Bone marrow (tissue), 2 donors: Measurements from ENCODE around the gene MPRIP.

Source experiments
- DNase-seq, 2 donors: peaks; one replicate each; lab custom pipeline; 2025; lab: John Stamatoyannopoulos, UW

The MPRIP gene

DNA sequence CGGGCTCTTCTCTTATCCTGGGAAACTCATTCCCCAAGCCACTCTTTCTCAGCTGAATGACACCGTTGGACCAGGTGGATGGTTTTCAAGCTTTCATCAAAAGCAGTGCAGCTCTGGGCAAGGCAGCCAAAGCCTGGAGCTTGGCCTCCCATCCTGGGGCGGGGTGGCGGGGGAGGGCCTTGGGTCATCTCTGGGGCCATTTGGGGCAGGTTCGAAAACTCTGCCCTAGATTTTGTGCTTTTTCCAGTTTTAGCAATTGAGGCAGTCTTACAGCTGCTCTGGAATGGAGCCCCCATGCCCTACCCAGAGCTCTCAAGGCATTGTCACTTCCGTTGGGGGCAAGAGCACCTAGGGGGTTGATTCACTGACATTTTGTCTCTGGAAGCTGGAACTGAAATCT, 9.1 kb downstream of the MPRIP start:
- DNase-seq = no peak

GRCh38 chr17:17051791-17052461, 9.7 kb downstream of the MPRIP start:
- no peak for DNase-seq

- DNase-seq = no peak
Observed at GRCh38 chr17:17052462-17053221, 10.4 kb downstream of the MPRIP start.

GRCh38 chr17:17053446-17054379, 11.5 kb downstream of the MPRIP start:
- no peak for DNase-seq

- no peak for DNase-seq
Observed at GRCh38 chr17:17054636-17055035, 12.4 kb downstream of the MPRIP start.

- DNase-seq = no peak
Observed at GRCh38 chr17:17055286-17056155, 13.3 kb downstream of the MPRIP start.

GRCh38 chr17:17056156-17056539, 13.9 kb downstream of the MPRIP start:
- DNase-seq = no peak

GRCh38 chr17:17057057-17057551, 14.8 kb downstream of the MPRIP start:
- DNase-seq = no peak

- DNase-seq = no peak
Observed at GRCh38 chr17:17058304-17058703, 16.0 kb downstream of the MPRIP start.

- DNase-seq = no peak
Observed at GRCh38 chr17:17059301-17059890, 17.1 kb downstream of the MPRIP start.

DNA sequence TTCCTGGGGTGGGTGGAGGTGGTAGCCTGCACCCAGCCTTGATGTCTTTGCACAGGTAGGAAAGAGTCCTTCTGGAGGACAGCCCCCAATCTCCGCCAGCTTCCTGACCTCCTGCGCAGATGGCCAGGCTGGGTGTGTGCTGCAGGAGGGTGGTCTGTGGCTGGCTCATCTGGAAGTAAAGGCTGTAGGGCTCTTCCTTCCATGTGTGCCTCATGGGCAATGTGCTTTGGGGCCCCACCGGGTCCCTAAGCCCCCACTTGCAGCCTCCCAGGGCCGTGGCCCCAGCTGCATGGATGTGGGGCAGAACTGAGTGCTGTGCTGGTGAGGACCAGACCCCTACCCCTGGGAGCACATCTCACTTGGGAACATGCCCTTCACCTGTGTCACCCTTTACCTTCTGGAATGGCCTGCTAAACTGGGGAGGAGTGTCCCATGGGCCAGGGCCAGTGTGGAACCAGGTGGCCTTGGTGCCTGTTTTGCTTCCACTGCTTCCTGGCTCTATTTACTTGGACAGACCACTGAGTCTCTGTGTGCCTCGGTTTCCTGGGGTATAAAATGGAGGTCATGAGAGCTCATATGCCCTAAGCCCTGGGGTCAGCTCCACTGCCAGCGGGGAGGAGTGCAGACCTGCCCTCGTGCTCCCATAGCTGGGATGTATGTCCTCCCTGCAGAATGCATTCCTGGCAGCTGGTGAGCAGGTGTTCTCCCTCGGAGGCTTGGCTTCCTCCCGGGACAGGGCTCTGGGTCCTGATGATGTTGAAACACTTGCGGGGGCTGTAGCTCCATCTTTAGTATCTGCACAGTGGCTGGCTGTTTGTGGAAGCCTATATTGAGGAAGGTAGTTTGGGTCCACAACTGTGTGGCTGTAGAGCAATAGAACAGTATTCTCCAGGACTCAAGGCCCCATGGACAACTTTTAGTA, 18.0 kb downstream of the MPRIP start:
- DNase-seq = no peak

DNA sequence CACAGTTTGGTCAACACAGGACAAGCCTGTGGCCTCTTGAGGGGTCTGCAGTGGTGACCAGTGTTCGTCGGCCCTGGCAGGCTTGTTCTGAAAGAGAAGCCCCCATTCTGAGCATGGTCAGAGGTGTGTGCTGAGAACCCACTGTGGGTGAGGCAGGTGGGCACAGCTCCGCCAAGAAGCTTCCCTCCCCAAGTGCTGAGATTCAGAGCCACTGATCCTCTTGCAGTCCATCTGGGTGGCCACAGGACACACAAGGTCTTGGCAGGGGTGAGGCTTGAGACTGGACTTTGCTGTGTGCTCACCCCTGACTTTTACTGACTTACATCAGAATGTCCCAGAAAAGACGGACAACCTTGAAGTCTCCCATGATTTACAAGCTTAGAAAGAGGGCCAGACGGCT, 18.7 kb downstream of the MPRIP start:
- no peak for DNase-seq

DNA sequence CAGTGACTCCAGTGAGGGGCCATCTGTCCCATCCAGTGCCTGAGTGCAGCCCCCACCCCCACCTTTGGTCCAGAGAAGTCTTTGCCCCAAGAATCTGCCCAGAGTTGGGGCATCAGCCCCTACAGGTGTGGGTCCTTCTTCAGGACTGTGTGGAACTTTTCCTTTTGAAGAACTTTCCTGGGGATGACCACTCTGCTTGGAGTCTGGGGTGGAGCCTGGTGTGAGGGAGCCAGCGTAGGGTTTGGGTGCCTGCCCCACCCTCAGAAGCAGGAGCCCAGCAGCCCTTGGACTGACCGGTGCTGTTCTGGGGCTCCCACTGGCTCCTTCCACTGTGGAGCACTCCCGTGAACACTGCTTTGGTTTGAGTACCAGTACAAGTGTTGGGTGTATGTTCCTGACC, 19.3 kb downstream of the MPRIP start:
- DNase-seq = no peak

GRCh38 chr17:17062356-17062755, 20.1 kb downstream of the MPRIP start:
- DNase-seq = no peak

DNA sequence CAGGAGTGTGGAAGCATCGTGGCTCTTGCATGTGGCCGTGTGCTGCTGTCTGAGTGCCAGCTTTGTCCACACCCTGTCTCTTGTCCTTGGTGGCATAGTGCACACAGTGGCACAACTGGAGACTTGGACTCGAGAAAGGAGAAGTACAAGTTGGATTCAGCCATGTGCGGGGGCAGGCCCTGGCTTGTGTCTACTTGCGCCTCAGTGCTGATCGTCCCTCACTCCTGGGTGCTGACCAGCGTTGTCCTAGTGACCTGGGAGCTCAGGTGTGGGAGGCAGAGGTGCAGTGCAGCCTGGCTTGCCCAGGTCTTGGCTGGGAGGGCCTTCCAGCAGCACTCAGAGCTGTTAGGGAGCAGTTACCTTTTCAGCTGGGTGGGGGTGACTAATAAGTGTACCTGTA, 20.6 kb downstream of the MPRIP start:
- no peak for DNase-seq

- no peak for DNase-seq
Observed at GRCh38 chr17:17063546-17064122, 21.4 kb downstream of the MPRIP start.

GRCh38 chr17:17064322-17064721, 22.1 kb downstream of the MPRIP start:
- DNase-seq = no peak

- no peak for DNase-seq
Observed at GRCh38 chr17:17066021-17066420, 23.8 kb downstream of the MPRIP start.

- DNase-seq = no peak
Observed at GRCh38 chr17:17067257-17067656, 25.0 kb downstream of the MPRIP start.

DNA sequence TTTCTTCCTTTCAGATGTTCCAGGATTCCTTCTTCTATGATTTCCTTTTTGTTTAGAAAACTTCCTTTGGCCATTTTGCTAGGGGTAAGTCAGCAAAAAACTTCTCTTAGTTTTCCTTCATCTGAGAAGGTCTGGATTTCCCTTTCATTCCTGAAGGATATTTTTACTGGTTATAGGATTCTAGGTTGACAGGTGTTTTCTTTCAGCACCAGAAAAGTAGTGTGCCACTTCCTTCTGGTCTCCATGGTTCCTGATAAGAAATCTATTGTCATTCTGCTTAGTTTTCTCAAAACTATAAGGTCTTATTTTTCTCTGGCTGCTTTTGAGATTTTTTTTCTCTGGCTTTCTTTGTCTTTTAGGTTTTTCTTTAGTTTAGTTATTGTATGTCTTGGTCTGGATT, 27.6 kb downstream of the MPRIP start:
- DNase-seq = no peak
